Effector memory CD4-positive, alpha-beta T cell (primary cell): ENCODE results near the gene PSENEN.

ENCODE experiments used
- DNase-seq, 3 donors: peaks; one replicate each; pipeline ENCODE4 v3.0.0-alpha.2; 2020
- H3K27ac ChIP-seq: 2 replicates; pipeline ENCODE4 v1.7.0; 2013; ENCODE audit warnings: mild to moderate bottlenecking, low read length, moderate library complexity; ENCODE audit not compliant: insufficient read depth, poor library complexity, severe bottlenecking
- H3K27me3 ChIP-seq: replicated peaks from 2 replicates; pipeline ENCODE4 v1.7.0; 2013; ENCODE audit warnings: mild to moderate bottlenecking, low read length; ENCODE audit not compliant: insufficient read depth, control insufficient read depth, poor library complexity, severe bottlenecking
- H3K36me3 ChIP-seq: 2 replicates; pipeline ENCODE4 v1.7.0; 2013; ENCODE audit warnings: mild to moderate bottlenecking, low read length, moderate library complexity; ENCODE audit not compliant: control insufficient read depth, insufficient read depth
- H3K4me1 ChIP-seq: 2 replicates; pipeline ENCODE4 v1.7.0; 2013; ENCODE audit warnings: low read length, mild to moderate bottlenecking; ENCODE audit not compliant: control insufficient read depth, insufficient read depth, poor library complexity, severe bottlenecking
- H3K4me3 ChIP-seq: 2 replicates; pipeline ENCODE4 v1.7.0; 2013; ENCODE audit warnings: low read length, low read depth, mild to moderate bottlenecking; ENCODE audit not compliant: insufficient read depth, poor library complexity, severe bottlenecking
- H3K9me3 ChIP-seq: 2 replicates; pipeline ENCODE4 v1.7.0; 2013; ENCODE audit warnings: mild to moderate bottlenecking, low read length, moderate library complexity; ENCODE audit not compliant: control insufficient read depth
- total RNA-seq, 3 donors: gene quantifications; one replicate each; lab custom pipeline; 2026; lab: John Stamatoyannopoulos, UW

The PSENEN gene
- 2.6 to 5.2 (median 3.5) reads per million in 3 donors for total RNA-seq

- peak; percentile 96 to 97 (median 97) for DNase-seq
- Histone ChIP-seq H3K9me3 (no peaks in the 10 kb centered on the region), H3K36me3 (no peaks in the 10 kb centered on the region), H3K4me3 (peak within 1 kb of the TSS; percentile 89), H3K4me1 (peaks cover 38% of the 10 kb centered on the region), H3K27ac (peak within 1 kb of the TSS; percentile 99), H3K27me3 (no peaks in the 10 kb centered on the region)
Observed at GRCh38 chr19:35745328-35746086, at the start of gene PSENEN, which contains the start of gene U2AF1L4. Gene PSENEN, plus strand, starts transcription at chr19:35745651. Its CDS starts 280 bp downstream, at chr19:35745931. Gene U2AF1L4, minus strand, starts transcription at chr19:35745418. Its CDS starts 27 bp downstream, at chr19:35745391.

DNA sequence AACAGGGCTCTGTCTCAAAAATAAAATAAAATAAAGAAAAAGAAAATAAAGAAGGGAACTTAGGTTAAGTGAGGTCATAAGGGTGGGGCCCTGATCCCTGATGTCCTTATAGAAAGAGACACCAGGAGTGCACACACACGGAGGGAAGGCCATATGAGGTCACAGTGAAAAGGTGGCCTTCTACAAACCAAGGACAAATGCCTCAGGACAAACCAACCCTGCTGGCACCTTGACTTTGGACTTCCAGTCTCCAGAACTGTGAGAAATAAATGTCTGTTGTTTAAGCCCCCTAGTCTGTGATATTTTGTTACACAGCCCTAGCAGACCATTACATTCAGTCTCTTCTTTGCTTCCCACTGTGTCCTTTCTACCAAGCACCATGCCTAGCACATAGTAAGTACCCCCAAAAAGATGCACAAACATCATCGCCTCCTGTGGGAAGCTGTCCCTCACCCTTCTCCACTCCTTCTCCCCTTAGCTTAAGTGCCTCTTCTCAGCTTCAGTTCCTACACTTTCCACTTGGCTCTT is 49.5 kb upstream of the PSENEN start:
- no peak overlapping the region for H3K27ac ChIP-seq
- H3K4me3 ChIP-seq: no peak overlapping the region
- H3K9me3 ChIP-seq: no peaks in the 10 kb centered on the region
- no peak for DNase-seq
- no peaks in the 10 kb centered on the region for H3K4me1 ChIP-seq
- no peaks in the 10 kb centered on the region for H3K36me3 ChIP-seq
- H3K27me3 ChIP-seq: no peaks in the 10 kb centered on the region

GRCh38 chr19:35696835-35697234 is 48.6 kb upstream of the PSENEN start:
- no peak for DNase-seq

DNA sequence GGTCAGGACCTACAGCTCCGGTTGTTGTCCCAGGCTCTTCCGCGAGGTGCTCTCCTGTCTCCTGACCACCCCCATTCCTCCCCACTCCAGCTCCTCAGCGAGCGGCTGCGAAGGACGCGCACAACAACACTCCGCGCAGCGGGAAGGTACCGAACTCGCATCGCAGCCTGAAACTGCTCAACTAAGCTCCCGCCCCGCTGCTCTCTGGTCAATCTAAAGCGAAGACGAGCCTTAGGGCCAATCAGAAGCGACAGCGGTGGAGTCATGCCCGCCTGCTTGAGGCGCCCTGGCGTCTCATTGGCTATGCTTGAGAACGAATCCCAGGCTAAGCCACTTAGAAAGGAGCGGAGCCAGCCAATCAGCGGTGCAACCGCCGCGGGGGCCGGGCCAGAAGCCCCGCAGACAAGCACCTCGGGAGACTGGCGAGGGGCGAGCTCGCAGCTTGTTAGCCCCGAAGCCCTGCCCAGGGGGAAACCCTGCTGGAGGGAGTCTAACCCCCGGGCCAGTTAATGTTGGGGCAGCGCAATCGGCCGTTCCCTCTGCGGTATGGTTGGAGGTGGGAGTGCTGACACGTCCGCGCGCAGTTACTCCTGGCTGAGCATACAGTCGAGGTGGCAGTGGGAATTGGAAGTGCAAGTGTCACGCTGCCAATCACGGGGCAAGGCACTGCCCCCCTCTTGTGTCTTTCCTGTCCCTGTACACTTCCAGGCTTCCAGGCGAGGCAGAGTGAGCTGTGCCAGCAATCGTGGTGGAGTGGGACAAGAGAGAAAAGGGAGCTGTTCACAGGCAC is 43.0 kb upstream of the PSENEN start:
- DNase-seq: peak; percentile 87 to 92 (median 91)
- no peaks in the 10 kb centered on the region for H3K27me3 ChIP-seq

More at GRCh38 chr19:35696835-35697234, 48.6 kb upstream of the PSENEN start:
- Histone ChIP-seq H3K9me3 (no peaks in the 10 kb centered on the region), H3K4me3 (no peak overlapping the region), H3K27ac (no peak overlapping the region), H3K27me3 (no peaks in the 10 kb centered on the region), H3K36me3 (no peaks in the 10 kb centered on the region), H3K4me1 (peaks cover 1% of the 10 kb centered on the region)

DNA sequence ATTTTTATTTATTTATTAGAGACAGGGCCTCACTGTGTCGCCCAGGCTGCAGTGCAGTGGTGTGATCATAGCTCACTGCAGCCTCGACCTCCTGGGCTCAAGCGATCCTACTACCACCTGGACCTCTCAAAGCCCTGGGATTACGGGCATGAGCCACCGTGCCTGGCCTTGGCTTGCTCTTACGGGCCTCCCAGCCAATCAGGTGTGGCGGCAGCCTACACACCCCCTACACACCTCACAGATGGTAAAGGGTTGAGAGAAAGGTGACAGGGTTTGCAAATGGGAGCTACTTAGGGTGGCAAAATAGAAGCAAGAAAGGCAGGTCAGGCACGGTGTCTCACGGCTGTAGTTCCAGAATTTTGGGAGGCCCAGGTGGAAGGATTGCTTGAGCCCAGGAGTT is 42.1 kb upstream of the PSENEN start:
- H3K27me3 ChIP-seq: no peaks in the 10 kb centered on the region
- H3K4me3 ChIP-seq: no peak overlapping the region
- peaks cover 9% of the 10 kb centered on the region for H3K4me1 ChIP-seq
- H3K36me3 ChIP-seq: no peaks in the 10 kb centered on the region
- no peak for DNase-seq
- no peak overlapping the region for H3K27ac ChIP-seq
- H3K9me3 ChIP-seq: no peaks in the 10 kb centered on the region

More for the DNA sequence above, 43.0 kb upstream of the PSENEN start:
- H3K4me1 ChIP-seq: peaks cover 9% of the 10 kb centered on the region
- peak overlapping the region; percentile 71 for H3K4me3 ChIP-seq
- H3K9me3 ChIP-seq: no peaks in the 10 kb centered on the region
- no peaks in the 10 kb centered on the region for H3K36me3 ChIP-seq
- H3K27ac ChIP-seq: peak overlapping the region; percentile 38

DNA sequence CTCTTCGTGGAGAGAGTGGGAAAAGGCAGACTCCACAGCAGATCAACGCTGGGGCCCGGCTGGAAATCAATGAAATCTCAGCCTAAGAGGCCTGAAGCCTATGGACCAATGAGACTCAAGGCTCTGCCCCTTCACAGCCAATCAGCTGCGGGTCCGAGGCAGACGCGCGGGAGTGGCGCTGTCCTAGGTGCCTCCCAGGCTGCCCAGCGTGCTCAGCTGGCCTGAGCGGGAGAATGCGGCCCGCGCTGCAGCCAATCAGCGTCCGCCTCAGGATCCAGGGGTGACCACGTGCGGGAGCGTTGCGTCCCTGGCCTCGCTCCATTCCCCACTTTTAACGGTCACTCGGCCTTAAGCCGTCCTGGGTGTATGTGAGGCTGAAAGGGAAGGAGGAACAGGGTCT is 41.2 kb upstream of the PSENEN start, which contains the start of gene ZBTB32:
ZBTB32 (plus strand) TSS at position 341 of the 400 bp plus-strand sequence. CDS start 10,069 bp downstream, outside the sequence.
- Histone ChIP-seq H3K4me1 (peaks cover 9% of the 10 kb centered on the region), H3K27me3 (no peaks in the 10 kb centered on the region), H3K27ac (no peak within 1 kb of the TSS), H3K36me3 (no peaks in the 10 kb centered on the region), H3K9me3 (no peaks in the 10 kb centered on the region), H3K4me3 (no peak within 1 kb of the TSS)
- no peak for DNase-seq

GRCh38 chr19:35708391-35708790 is 37.1 kb upstream of the PSENEN start:
- no peaks in the 10 kb centered on the region for H3K27me3 ChIP-seq
- no peak overlapping the region for H3K27ac ChIP-seq
- H3K4me3 ChIP-seq: no peak overlapping the region
- DNase-seq: no peak
- no peaks in the 10 kb centered on the region for H3K36me3 ChIP-seq
- peaks cover 22% of the 10 kb centered on the region for H3K4me1 ChIP-seq
- no peaks in the 10 kb centered on the region for H3K9me3 ChIP-seq

DNA sequence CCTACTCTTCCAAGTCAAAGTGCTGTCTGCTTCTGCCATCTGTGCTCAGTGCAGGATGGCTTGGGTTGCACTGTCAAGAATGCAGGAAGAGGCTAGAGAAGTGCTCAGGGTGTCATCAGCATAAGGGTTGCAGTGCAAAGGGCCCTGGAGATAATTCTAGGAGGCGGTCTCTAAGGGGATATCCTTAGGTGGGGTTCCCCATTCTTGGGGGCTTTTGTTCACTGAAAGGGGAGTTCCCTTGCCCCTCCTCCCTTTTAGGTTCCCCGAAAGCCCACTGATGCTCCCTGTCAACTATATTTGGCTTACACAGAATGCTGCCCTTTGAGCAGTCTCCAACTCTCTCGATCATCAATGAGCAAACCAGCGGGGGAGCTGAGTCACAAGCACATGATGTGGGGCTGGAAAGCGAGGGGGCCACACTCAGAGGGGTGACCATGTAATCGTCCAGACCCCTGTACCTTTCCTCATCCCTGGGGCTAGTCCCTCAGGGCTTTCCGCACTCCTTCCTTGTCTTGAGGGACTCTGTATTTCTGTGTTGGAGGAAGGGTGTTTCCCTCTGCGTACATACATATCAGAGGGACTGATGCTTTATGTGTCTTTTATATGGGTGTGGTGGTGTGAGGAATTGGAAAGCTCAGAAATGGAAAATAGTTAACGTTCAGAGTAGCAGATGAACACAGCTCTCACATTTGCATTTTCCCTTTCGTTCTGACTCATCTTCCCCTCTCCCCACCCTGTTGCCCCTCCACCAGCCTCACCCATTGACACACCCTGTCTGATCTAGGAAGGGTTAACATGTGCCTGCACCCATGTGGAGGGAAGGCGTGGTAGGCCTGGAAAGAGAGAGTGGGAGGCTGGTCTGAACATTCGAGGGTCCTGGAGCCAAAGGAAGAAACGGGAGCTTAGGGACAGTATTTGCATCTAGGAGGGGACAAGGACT is 34.4 kb upstream of the PSENEN start:
- no peak for DNase-seq
- Histone ChIP-seq H3K4me1 (peaks cover 28% of the 10 kb centered on the region), H3K9me3 (no peaks in the 10 kb centered on the region), H3K36me3 (no peaks in the 10 kb centered on the region), H3K27ac (no peak overlapping the region), H3K4me3 (no peak overlapping the region), H3K27me3 (no peaks in the 10 kb centered on the region)
